GM23338 (cell line): ENCODE measurements around the gene HLA-B. TPM values are rescaled to one million over a fixed set of nuclear protein-coding genes. Genes with fewer than 3 reads are reported as not detected.
"Not testable (repeated sequence)": the region's sequence is repeated elsewhere in the genome, so short reads cannot be mapped to it uniquely, and the experiment has no call there.

Experiments used
- ATAC-seq: fragments of 200-7000 bp; cut with Tn5 transposase; 3 replicates; pipeline ENCODE4 v1.9.1; 2020
- DNase-seq: peaks from one replicate; pipeline ENCODE4 v3.0.0-alpha.2; 2015; ENCODE audit warnings: low spot score
- H2AFZ ChIP-seq: fragments of 200-600 bp; sonication (generic); 2 replicates; pipeline ENCODE4 v1.8.0; 2016; ENCODE audit warnings: antibody characterized with exemption, mild to moderate bottlenecking, moderate library complexity
- H3F3A ChIP-seq: fragments of 200-600 bp; sonication (generic); replicated peaks from 2 replicates; pipeline ENCODE4 v1.8.0; 2017; ENCODE audit warnings: antibody characterized with exemption, mixed run types, low read depth
- H3K27ac ChIP-seq: fragments of 200-600 bp; sonication (generic); 2 replicates; pipeline ENCODE4 v1.6.1; 2016; ENCODE audit warnings: low read depth
- H3K27me3 ChIP-seq: fragments of 200-600 bp; sonication (generic); 2 replicates; pipeline ENCODE4 v1.8.0; 2016; ENCODE audit warnings: mild to moderate bottlenecking, mixed run types, moderate library complexity; ENCODE audit not compliant: insufficient read depth
- H3K36me3 ChIP-seq: fragments of 200-600 bp; sonication (generic); 2 replicates; pipeline ENCODE4 v1.8.0; 2016; ENCODE audit warnings: mild to moderate bottlenecking; ENCODE audit not compliant: insufficient read depth
- H3K4me1 ChIP-seq: fragments of 200-600 bp; sonication (generic); 2 replicates; pipeline ENCODE4 v1.8.0; 2016; ENCODE audit warnings: mild to moderate bottlenecking, moderate library complexity; ENCODE audit not compliant: insufficient read depth
- H3K4me2 ChIP-seq: fragments of 200-600 bp; sonication (generic); 2 replicates; pipeline ENCODE4 v1.7.1; 2017; ENCODE audit warnings: mixed run types
- H3K4me3 ChIP-seq: fragments of 200-600 bp; sonication (generic); 2 replicates; pipeline ENCODE4 v1.6.1; 2016; ENCODE audit warnings: mixed run types
- H3K79me2 ChIP-seq: fragments of 200-600 bp; sonication (generic); replicated peaks from 2 replicates; pipeline ENCODE4 v1.8.0; 2017; ENCODE audit warnings: mild to moderate bottlenecking; ENCODE audit not compliant: insufficient read depth
- H3K9me2 ChIP-seq: fragments of 200-600 bp; sonication (generic); 2 replicates; pipeline ENCODE4 v1.8.0; 2017; ENCODE audit not compliant: insufficient read depth
- H4K20me1 ChIP-seq: fragments of 200-600 bp; sonication (generic); replicated peaks from 2 replicates; pipeline ENCODE4 v1.8.0; 2017; ENCODE audit warnings: mild to moderate bottlenecking; ENCODE audit not compliant: insufficient read depth
- H3K27ac Mint-ChIP-seq: 2 replicates; pipeline ENCODE4 v1.8.0; 2020; ENCODE audit warnings: inconsistent platforms, mild to moderate bottlenecking, moderate library complexity, mixed read lengths
- H3K27me3 Mint-ChIP-seq: 3 replicates; pipeline ENCODE4 v1.8.0; 2022; ENCODE audit warnings: low read depth, mild to moderate bottlenecking, moderate library complexity, mixed read lengths, inconsistent platforms; ENCODE audit not compliant: insufficient read depth, poor library complexity
- H3K36me3 Mint-ChIP-seq: 3 replicates; pipeline ENCODE4 v1.8.0; 2021; ENCODE audit warnings: low read depth, mild to moderate bottlenecking, inconsistent platforms, moderate library complexity, mixed read lengths
- H3K4me1 Mint-ChIP-seq: 3 replicates; pipeline ENCODE4 v1.8.0; 2020; ENCODE audit warnings: mild to moderate bottlenecking, inconsistent platforms, mixed read lengths
- H3K4me3 Mint-ChIP-seq: 3 replicates; pipeline ENCODE4 v1.8.0; 2021; ENCODE audit warnings: moderate library complexity, mild to moderate bottlenecking, inconsistent platforms, mixed read lengths
- H3K9me3 Mint-ChIP-seq: 3 replicates; pipeline ENCODE4 v1.8.0; 2020; ENCODE audit warnings: moderate library complexity, mild to moderate bottlenecking, inconsistent platforms, mixed read lengths
- CREB1 ChIP-seq: fragments of 250-450 bp; sonication (Bioruptor Pico); IDR thresholded peaks from 2 replicates; pipeline ENCODE4 v1.5.0; 2020; ENCODE audit warnings: low read depth, mild to moderate bottlenecking, moderate library complexity
- CTCF ChIP-seq, 2 experiments: fragments of 200-600 bp in 1 of 2; sonication (generic) in 1 of 2; conservative IDR thresholded peaks; 2 replicates each; pipeline versions ENCODE4 v1.5.1 to v1.6.1; 2016 to 2017; ENCODE audit warnings: antibody characterized with exemption in 2 of 2, low read depth in 2 of 2, mild to moderate bottlenecking in 2 of 2, moderate library complexity in 1 of 2
- EZH2 ChIP-seq: fragments of 200-600 bp; sonication (generic); IDR thresholded peaks from one replicate; pipeline ENCODE4 v1.8.0; 2017; ENCODE audit warnings: antibody characterized with exemption, mild to moderate bottlenecking, low read depth; ENCODE audit not compliant: unreplicated experiment
- EZH2phosphoT487 ChIP-seq: fragments of 200-600 bp; sonication (generic); IDR thresholded peaks from one replicate; pipeline ENCODE4 v1.8.1; 2018; ENCODE audit warnings: antibody characterized with exemption; ENCODE audit not compliant: unreplicated experiment
- JUNB ChIP-seq: IDR thresholded peaks from one replicate; pipeline ENCODE4 v1.6.1; 2016; ENCODE audit warnings: antibody characterized with exemption; ENCODE audit not compliant: unreplicated experiment
- NANOG ChIP-seq: IDR thresholded peaks from 2 replicates; pipeline ENCODE4 v1.6.1; 2016; ENCODE audit warnings: antibody characterized with exemption, borderline replicate concordance
- REST ChIP-seq: IDR thresholded peaks from one replicate; pipeline ENCODE4 v1.6.1; 2018; ENCODE audit warnings: antibody characterized with exemption; ENCODE audit not compliant: unreplicated experiment
- STAT1 ChIP-seq: IDR thresholded peaks from one replicate; pipeline ENCODE4 v1.6.1; 2016; ENCODE audit warnings: antibody characterized with exemption; ENCODE audit not compliant: unreplicated experiment
- ZNF331 ChIP-seq: fragments of 250-450 bp; sonication (Bioruptor Pico); IDR thresholded peaks from 2 replicates; pipeline ENCODE4 v1.5.0; 2020; ENCODE audit warnings: low read depth, mild to moderate bottlenecking, moderate library complexity
- polyA plus RNA-seq: library from polyadenylated mRNA; unstranded; fragments of >200 nt; fragmentation: Nextera tagmentation; extraction: Ambion mirVana; gene quantifications from 2 replicates; pipeline ENCODE4 v1.2.1, GENCODE V29; 2016
- total RNA-seq: library from RNA; depleted of rRNA; stranded (reverse); fragments of >200 nt; shearing (Covaris generic); gene quantifications from 2 replicates; pipeline ENCODE4 v1.2.3, GENCODE V29; 2014

Gene HLA-B
- total and polyA plus RNA-seq, 2 experiments from 2014 or later = 44.3 to 86.0 TPM

- no peak for TF ChIP-seq ZNF331 (CRISPR knock-in tag)
- no peak for TF ChIP-seq EZH2
- TF ChIP-seq JUNB = no peak
- TF ChIP-seq CTCF (conservative IDR thresholded peaks at IDR 0.05; ENCODE audit: low read depth in 2 of 2) = no peak
- TF ChIP-seq NANOG = no peak
- no peak for TF ChIP-seq EZH2phosphoT487
- TF ChIP-seq CREB1 (CRISPR knock-in tag) = no peak
Measured at GRCh38 chr6:31395832-31396231, 38.9 kb upstream of the HLA-B start (continued).

GRCh38 chr6:31394381-31394780, 37.4 kb upstream of the HLA-B start:
- no peaks in the 10 kb centered on the region for H3F3A ChIP-seq
- H4K20me1 ChIP-seq = no peaks in the 10 kb centered on the region
- DNase-seq (no peak), ATAC-seq (no peak)
- Mint-ChIP-seq H3K4me1 (peaks cover 19% of the 10 kb centered on the region), H3K4me3 (no peak overlapping the region), H3K36me3 (peaks cover 7% of the 10 kb centered on the region), H3K27ac (no peak overlapping the region), H3K9me3 (peaks cover 19% of the 10 kb centered on the region), H3K27me3 (peaks cover 7% of the 10 kb centered on the region)
- H3K4me3 ChIP-seq = no peak overlapping the region
- no peaks in the 10 kb centered on the region for H3K9me2 ChIP-seq
- no peak overlapping the region for H2AFZ ChIP-seq
- H3K36me3 ChIP-seq = no peaks in the 10 kb centered on the region
- peaks cover 5% of the 10 kb centered on the region; the same call in 1 of the 2 replicates for H3K4me1 ChIP-seq
- no peaks in the 10 kb centered on the region; the same call in 1 of the 2 replicates for H3K27me3 ChIP-seq
- no peaks in the 10 kb centered on the region for H3K79me2 ChIP-seq
- H3K4me2 ChIP-seq = no peak overlapping the region
- no peak overlapping the region for H3K27ac ChIP-seq
- TF ChIP-seq NANOG (no peak), JUNB (no peak), CREB1 (CRISPR knock-in tag) (no peak), EZH2 (no peak), ZNF331 (CRISPR knock-in tag) (no peak), CTCF (conservative IDR thresholded peaks at IDR 0.05; ENCODE audit: low read depth in 2 of 2) (no peak)

GRCh38 chr6:31393932-31394331, 37.0 kb upstream of the HLA-B start:
- Mint-ChIP-seq H3K4me1 (peaks cover 18% of the 10 kb centered on the region), H3K27ac (no peak overlapping the region), H3K27me3 (peaks cover 5% of the 10 kb centered on the region), H3K4me3 (no peak overlapping the region), H3K36me3 (peaks cover 6% of the 10 kb centered on the region; the same call in 2 of the 3 replicates), H3K9me3 (peaks cover 18% of the 10 kb centered on the region)
- Histone ChIP-seq H3K4me2 (no peak overlapping the region), H3K4me1 (peaks cover 5% of the 10 kb centered on the region; the same call in 1 of the 2 replicates), H3K9me2 (no peaks in the 10 kb centered on the region), H4K20me1 (no peaks in the 10 kb centered on the region), H3K27ac (no peak overlapping the region), H3F3A (no peaks in the 10 kb centered on the region), H3K36me3 (no peaks in the 10 kb centered on the region), H3K4me3 (no peak overlapping the region), H3K79me2 (no peaks in the 10 kb centered on the region), H2AFZ (no peak overlapping the region), H3K27me3 (no peaks in the 10 kb centered on the region; the same call in 1 of the 2 replicates)
- DNase-seq (no peak), ATAC-seq (peak; percentile 32)
- TF ChIP-seq EZH2 (no peak), JUNB (no peak), ZNF331 (CRISPR knock-in tag) (no peak), STAT1 (no peak), REST (no peak)

- not testable (repeated sequence) for H3K9me3 Mint-ChIP-seq, DNase-seq, H3K36me3 Mint-ChIP-seq
Measured at GRCh38 chr6:31389802-31390132, 32.8 kb upstream of the HLA-B start.

More at GRCh38 chr6:31389802-31390132, 32.8 kb upstream of the HLA-B start:
- not testable (repeated sequence) for H3K27ac Mint-ChIP-seq, H3K27ac ChIP-seq, H4K20me1 ChIP-seq, ATAC-seq, H3F3A ChIP-seq, H2AFZ ChIP-seq, H3K4me1 ChIP-seq, H3K79me2 ChIP-seq, H3K4me3 ChIP-seq, H3K27me3 ChIP-seq, H3K9me2 ChIP-seq, H3K36me3 ChIP-seq, H3K4me2 ChIP-seq, H3K4me3 Mint-ChIP-seq, H3K27me3 Mint-ChIP-seq
- peaks cover 20% of the 10 kb centered on the region for H3K4me1 Mint-ChIP-seq
